Stimulated activated memory B cell treated with anti-CD40 and anti-IgM and Interleukin-4, amounts not matched to agents 10 μg/mL and 1 μg/mL and 100 μg/mL, for 72 hours (primary cell): Measurements from ENCODE around the gene GFPT2.

Experiments
- ATAC-seq: fragments of 150-1000 bp; cut with Tn5 transposase; 2 replicates; pipeline ENCODE4 v1.10.0; 2021
- H3K27ac Mint-ChIP-seq: one replicate; pipeline ENCODE4 v1.8.0; 2022; ENCODE audit warnings: mild to moderate bottlenecking, mixed read lengths
- H3K27me3 Mint-ChIP-seq: one replicate; pipeline ENCODE4 v1.8.0; 2022; ENCODE audit warnings: mixed read lengths
- H3K36me3 Mint-ChIP-seq: one replicate; pipeline ENCODE4 v1.8.0; 2022; ENCODE audit warnings: mixed read lengths
- H3K4me1 Mint-ChIP-seq: one replicate; pipeline ENCODE4 v1.8.0; 2022; ENCODE audit warnings: mixed read lengths
- H3K4me3 Mint-ChIP-seq: one replicate; pipeline ENCODE4 v1.8.0; 2022; ENCODE audit warnings: mild to moderate bottlenecking, moderate library complexity, mixed read lengths
- H3K9me3 Mint-ChIP-seq: one replicate; pipeline ENCODE4 v1.8.0; 2022; ENCODE audit warnings: mixed read lengths

The GFPT2 gene

GRCh38 chr5:180281706-180282105, 71.4 kb downstream of the GFPT2 start:
- Mint-ChIP-seq H3K36me3 (peaks cover 90% of the 10 kb centered on the region), H3K4me3 (no peak overlapping the region), H3K27ac (no peak overlapping the region), H3K9me3 (peaks cover 5% of the 10 kb centered on the region), H3K4me1 (peaks cover 8% of the 10 kb centered on the region), H3K27me3 (no peaks in the 10 kb centered on the region)
- ATAC-seq, result no peak

- no peak overlapping the region for H3K27ac Mint-ChIP-seq
- peaks cover 33% of the 10 kb centered on the region for H3K9me3 Mint-ChIP-seq
- H3K4me1 Mint-ChIP-seq, result no peaks in the 10 kb centered on the region
- no peaks in the 10 kb centered on the region for H3K27me3 Mint-ChIP-seq
- H3K4me3 Mint-ChIP-seq, result no peak overlapping the region
- H3K36me3 Mint-ChIP-seq, result peaks cover 91% of the 10 kb centered on the region
- no peak for ATAC-seq
Observed at GRCh38 chr5:180274695-180275094, 78.4 kb downstream of the GFPT2 start.

- ATAC-seq, result no peak
- peaks cover 93% of the 10 kb centered on the region for H3K36me3 Mint-ChIP-seq
- no peaks in the 10 kb centered on the region for H3K27me3 Mint-ChIP-seq
- H3K27ac Mint-ChIP-seq, result no peak overlapping the region
- no peak overlapping the region for H3K4me3 Mint-ChIP-seq
- no peaks in the 10 kb centered on the region for H3K4me1 Mint-ChIP-seq
- H3K9me3 Mint-ChIP-seq, result peaks cover 28% of the 10 kb centered on the region
Observed at GRCh38 chr5:180271221-180271620, 81.9 kb downstream of the GFPT2 start.

GRCh38 chr5:180259260-180259611, 93.9 kb downstream of the GFPT2 start:
- peaks cover 36% of the 10 kb centered on the region for H3K9me3 Mint-ChIP-seq
- peaks cover 99% of the 10 kb centered on the region for H3K36me3 Mint-ChIP-seq
- H3K27ac Mint-ChIP-seq, result no peak overlapping the region
- no peaks in the 10 kb centered on the region for H3K27me3 Mint-ChIP-seq
- no peak for ATAC-seq
- H3K4me1 Mint-ChIP-seq, result no peaks in the 10 kb centered on the region
- no peak overlapping the region for H3K4me3 Mint-ChIP-seq

- Mint-ChIP-seq H3K9me3 (peaks cover 42% of the 10 kb centered on the region), H3K4me1 (no peaks in the 10 kb centered on the region), H3K27ac (no peak overlapping the region), H3K4me3 (no peak overlapping the region), H3K27me3 (no peaks in the 10 kb centered on the region), H3K36me3 (peaks cover 100% of the 10 kb centered on the region)
- ATAC-seq, result no peak
Observed at GRCh38 chr5:180253036-180253824, 99.9 kb downstream of the GFPT2 start.

- Mint-ChIP-seq H3K27ac (no peak overlapping the region), H3K4me1 (no peaks in the 10 kb centered on the region), H3K36me3 (peaks cover 100% of the 10 kb centered on the region), H3K9me3 (peaks cover 32% of the 10 kb centered on the region), H3K27me3 (no peaks in the 10 kb centered on the region), H3K4me3 (no peak overlapping the region)
- no peak for ATAC-seq
Observed at GRCh38 chr5:180251887-180252286, 101.2 kb downstream of the GFPT2 start.

GRCh38 chr5:180251141-180251540, 102.0 kb downstream of the GFPT2 start:
- ATAC-seq, result no peak
- peaks cover 34% of the 10 kb centered on the region for H3K9me3 Mint-ChIP-seq
- H3K36me3 Mint-ChIP-seq, result peaks cover 100% of the 10 kb centered on the region
- H3K27me3 Mint-ChIP-seq, result no peaks in the 10 kb centered on the region
- H3K27ac Mint-ChIP-seq, result no peak overlapping the region
- no peak overlapping the region for H3K4me3 Mint-ChIP-seq
- H3K4me1 Mint-ChIP-seq, result no peaks in the 10 kb centered on the region
